ENCODE results near the gene CYP8B1.

The CYP8B1 gene

GRCh38 chr3:42851228-42851834, 24.3 kb downstream of the CYP8B1 start:
- DNase-seq, result no peak

GRCh38 chr3:42850263-42850662, 25.4 kb downstream of the CYP8B1 start:
- DNase-seq, result no peak

- no peak for DNase-seq
Measured at GRCh38 chr3:42849017-42849416, 26.7 kb downstream of the CYP8B1 start.

- no peak for DNase-seq
Measured at GRCh38 chr3:42847731-42848130, 27.9 kb downstream of the CYP8B1 start.

- DNase-seq, result peak in 1 of 2 experiments; percentile 24
Measured at GRCh38 chr3:42846685-42847522, 28.8 kb downstream of the CYP8B1 start.

GRCh38 chr3:42844815-42845214, 30.9 kb downstream of the CYP8B1 start:
- no peak for DNase-seq

GRCh38 chr3:42844412-42844713, 31.3 kb downstream of the CYP8B1 start:
- DNase-seq, result no peak

GRCh38 chr3:42843713-42844411, 31.8 kb downstream of the CYP8B1 start:
- DNase-seq, result no peak

- DNase-seq, result no peak
Measured at GRCh38 chr3:42841332-42841731, 34.3 kb downstream of the CYP8B1 start.

- DNase-seq, result peak; percentile 29 to 33
Measured at GRCh38 chr3:42839616-42840015, 36.1 kb downstream of the CYP8B1 start.

GRCh38 chr3:42838571-42838970, 37.1 kb downstream of the CYP8B1 start:
- DNase-seq, result no peak

GRCh38 chr3:42836150-42837123, 39.2 kb downstream of the CYP8B1 start:
- no peak for DNase-seq

GRCh38 chr3:42831321-42831713, 44.4 kb downstream of the CYP8B1 start:
- DNase-seq, result peak; percentile 88

GRCh38 chr3:42830437-42831320, 45.0 kb downstream of the CYP8B1 start:
- DNase-seq, result no peak

- DNase-seq, result no peak
Measured at GRCh38 chr3:42829628-42830436, 45.8 kb downstream of the CYP8B1 start.

GRCh38 chr3:42829083-42829627, 46.5 kb downstream of the CYP8B1 start:
- DNase-seq, result no peak

GRCh38 chr3:42827654-42828053, 48.0 kb downstream of the CYP8B1 start:
- no peak for DNase-seq

GRCh38 chr3:42827023-42827422, 48.7 kb downstream of the CYP8B1 start:
- no peak for DNase-seq

- DNase-seq, result no peak
Measured at GRCh38 chr3:42826141-42826540, 49.5 kb downstream of the CYP8B1 start.

- no peak for DNase-seq
Measured at GRCh38 chr3:42823351-42823750, 52.3 kb downstream of the CYP8B1 start.

- DNase-seq, result no peak
Measured at GRCh38 chr3:42822828-42823227, 52.9 kb downstream of the CYP8B1 start.
